Activated CD8-positive, alpha-beta memory T cell treated with anti-CD3 and anti-CD28 coated beads for 36 hours (primary cell): ENCODE results near the gene STX1B. TPM values are rescaled to one million over a fixed set of nuclear protein-coding genes. Genes with fewer than 3 reads are reported as not detected.

Experiments
- CTCF ChIA-PET: fragments of 350-600 bp; sonication (Branson Sonifier 250); formaldehyde crosslinking; loops from one replicate; lab custom pipeline; 2021; ENCODE audit warnings: antibody characterized with exemption; lab: Charles Lee
- POLR2A ChIA-PET: fragments of 350-600 bp; sonication (Branson Sonifier 250); formaldehyde crosslinking; loops from one replicate; lab custom pipeline; 2021; ENCODE audit warnings: antibody characterized with exemption; lab: Charles Lee
- total RNA-seq, 2 experiments: library from RNA; stranded (reverse); gene quantifications; one replicate each; pipeline ENCODE4 v1.2.3, GENCODE V29; 2021

Gene STX1B
- total RNA-seq, 2 experiments from 2014 or later, result 0.15 to 0.34 TPM

DNA sequence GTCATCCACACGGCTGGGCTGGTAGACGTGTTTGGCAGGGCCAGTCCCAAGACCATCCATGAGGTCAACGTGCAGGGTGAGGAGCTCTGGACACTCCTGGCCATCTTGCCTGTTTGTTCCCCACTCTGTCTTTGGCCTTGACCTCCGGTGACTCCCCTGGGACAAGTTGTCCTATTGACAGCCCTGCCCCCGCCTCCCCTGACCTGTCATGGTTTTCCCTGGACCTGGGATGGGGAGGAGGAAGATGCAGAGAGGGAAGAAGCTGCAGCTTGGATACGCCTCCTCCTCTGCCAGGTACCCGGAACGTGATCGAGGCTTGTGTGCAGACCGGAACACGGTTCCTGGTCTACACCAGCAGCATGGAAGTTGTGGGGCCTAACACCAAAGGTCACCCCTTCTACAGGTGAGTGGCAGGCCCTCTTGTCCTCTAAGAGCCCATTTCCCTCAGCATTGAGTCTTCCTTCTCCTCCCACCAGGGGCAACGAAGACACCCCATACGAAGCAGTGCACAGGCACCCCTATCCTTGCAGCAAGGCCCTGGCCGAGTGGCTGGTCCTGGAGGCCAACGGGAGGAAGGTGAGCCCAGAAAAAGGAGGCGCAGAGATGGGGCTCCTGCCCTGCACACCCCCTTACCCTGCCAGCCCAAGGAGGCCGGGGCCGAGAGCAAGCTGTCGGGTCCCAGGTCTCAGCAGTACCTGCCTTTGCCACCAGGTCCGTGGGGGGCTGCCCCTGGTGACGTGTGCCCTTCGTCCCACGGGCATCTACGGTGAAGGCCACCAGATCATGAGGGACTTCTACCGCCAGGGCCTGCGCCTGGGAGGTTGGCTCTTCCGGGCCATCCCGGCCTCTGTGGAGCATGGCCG lies 24.1 kb downstream of the STX1B start:
- ChIA-PET CTCF (interaction anchor here (0.9 to 2.7 kb wide), 11 partner anchors 11 to 457 kb away, joined by 3 to 12 read pairs (median 5); partner anchors contain the start of genes KAT8 and ZNF843), POLR2A (interaction anchor here (1.6 kb wide), 1 partner anchor 88 kb away, joined by 3 read pairs; the partner anchor contains the start of genes ZNF646 and ZNF668)

DNA sequence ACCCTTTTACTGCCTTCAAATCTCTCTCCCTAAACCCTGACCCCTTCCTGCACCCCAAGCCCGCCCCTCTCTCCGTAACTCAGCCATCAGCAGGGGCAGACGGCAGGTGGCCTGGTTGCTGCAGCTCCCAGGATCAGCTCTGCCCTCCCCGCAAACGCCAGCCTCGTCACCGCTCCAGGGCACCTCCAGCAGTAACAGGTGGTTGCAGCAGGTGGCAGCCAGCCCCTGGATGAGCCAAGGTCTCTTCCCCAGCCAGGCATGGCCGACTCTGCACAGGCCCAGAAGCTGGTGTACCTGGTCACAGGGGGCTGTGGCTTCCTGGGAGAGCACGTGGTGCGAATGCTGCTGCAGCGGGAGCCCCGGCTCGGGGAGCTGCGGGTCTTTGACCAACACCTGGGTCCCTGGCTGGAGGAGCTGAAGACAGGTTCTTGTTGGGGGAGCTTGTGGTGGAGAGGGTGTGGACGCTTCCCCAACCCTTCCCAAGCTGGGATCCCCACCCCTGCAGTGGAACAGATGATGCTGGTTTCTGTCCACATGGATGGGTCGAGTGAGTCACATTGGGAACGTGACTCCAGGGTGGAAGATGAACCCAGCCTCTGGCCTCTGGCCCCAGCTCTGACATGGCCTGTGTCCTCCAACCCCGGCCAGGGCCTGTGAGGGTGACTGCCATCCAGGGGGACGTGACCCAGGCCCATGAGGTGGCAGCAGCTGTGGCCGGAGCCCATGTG lies 24.9 kb downstream of the STX1B start:
- ChIA-PET POLR2A (interaction anchor here (1.5 to 1.6 kb wide), 2 partner anchors 89 to 109 kb away, joined by 3 read pairs; partner anchors contain the start of genes VKORC1, ZNF646 and ZNF668), CTCF (interaction anchor here (0.6 to 2.7 kb wide), 22 partner anchors 8 to 460 kb away, joined by 3 to 12 read pairs (median 4); partner anchors contain the start of genes KAT8, PRSS53, ZNF646 and ZNF668)

DNA sequence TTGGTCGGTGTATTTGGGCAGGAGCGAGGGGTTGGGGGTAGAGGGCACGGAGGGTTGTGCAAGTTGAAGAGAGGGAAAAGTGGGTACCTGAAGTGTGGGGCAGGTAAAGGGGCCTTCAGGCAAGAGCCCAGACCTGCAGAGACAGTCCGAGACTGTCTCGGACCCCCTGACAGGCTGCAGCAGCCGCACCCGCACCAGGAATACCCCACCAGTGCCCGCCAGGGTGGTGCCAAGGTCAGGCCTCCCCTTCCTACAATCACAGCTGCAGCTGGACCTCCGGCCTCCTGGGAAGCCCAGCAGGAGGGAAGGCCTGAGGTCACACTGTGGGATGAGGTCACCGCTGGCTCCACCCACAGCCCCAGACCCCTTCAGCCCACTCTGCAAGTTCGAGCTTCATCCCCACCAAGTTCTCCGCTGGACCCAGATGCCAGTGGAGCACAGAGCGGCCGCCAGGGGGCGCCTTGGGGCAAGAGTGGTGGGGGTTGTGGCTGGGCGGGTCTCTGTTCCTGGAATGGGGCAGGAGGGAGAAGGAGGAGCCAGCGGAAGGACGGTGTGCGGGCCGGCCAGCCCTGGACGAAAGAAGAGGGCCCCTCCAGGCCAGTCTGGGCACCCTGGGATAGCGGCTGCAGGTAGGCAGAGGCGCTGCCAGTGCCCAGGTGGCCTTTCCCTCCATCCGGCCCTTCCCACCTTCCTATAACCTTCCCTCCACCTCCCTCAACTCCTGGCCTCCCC lies 25.6 kb downstream of the STX1B start, which contains the start of gene HSD3B7:
HSD3B7 (plus strand) TSS at position 539 of the 732 bp plus-strand sequence. CDS start 452 bp downstream, outside the sequence.
- ChIA-PET POLR2A (interaction anchor here (1.5 to 1.6 kb wide), 2 partner anchors 90 to 109 kb away, joined by 3 read pairs; partner anchors contain the start of genes VKORC1, ZNF646 and ZNF668), CTCF (interaction anchor here (0.6 to 2.7 kb wide), 22 partner anchors 9 to 460 kb away, joined by 3 to 12 read pairs (median 4); partner anchors contain the start of genes KAT8, PRSS53, STX4 and ZNF646)

DNA sequence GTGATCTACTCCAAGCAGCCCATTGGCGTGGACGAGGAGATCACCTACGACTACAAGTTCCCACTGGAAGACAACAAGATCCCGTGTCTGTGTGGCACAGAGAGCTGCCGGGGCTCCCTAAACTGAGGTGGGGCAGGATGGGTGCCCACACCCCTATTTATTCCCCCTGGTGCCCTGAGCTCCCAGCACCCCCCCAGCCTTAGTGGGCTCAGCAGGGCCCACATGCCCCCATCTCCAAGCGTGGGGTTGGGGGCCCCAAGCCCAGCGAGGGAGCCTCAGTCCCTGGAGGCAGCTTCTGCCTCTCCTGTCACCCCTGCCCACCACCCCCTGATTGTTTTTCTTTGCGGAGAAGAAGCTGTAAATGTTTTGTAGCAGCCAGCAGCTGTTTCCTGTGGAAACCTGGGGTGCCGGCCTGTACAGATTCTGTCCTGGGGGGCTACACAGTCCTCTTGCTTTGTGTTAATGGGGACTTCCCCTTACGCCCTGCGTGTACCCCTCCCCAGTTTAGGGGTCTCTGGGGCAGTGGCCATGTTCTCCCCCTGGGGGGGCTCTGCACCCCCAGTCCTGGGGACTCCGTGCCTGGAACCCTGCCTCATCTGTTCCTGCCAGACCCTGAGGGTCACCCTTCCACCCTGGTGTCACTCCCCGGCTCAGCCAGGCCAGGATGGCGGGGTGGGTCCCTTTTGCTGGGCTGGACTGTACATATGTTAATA lies 26.4 kb downstream of the STX1B start:
- POLR2A ChIA-PET, result interaction anchor here (1.5 to 1.6 kb wide), 2 partner anchors 90 to 110 kb away, joined by 3 read pairs; partner anchors contain the start of genes VKORC1, ZNF646 and ZNF668
- CTCF ChIA-PET, result interaction anchor here (0.6 to 2.7 kb wide), 23 partner anchors 8 to 461 kb away, joined by 3 to 12 read pairs (median 4); partner anchors contain the start of genes KAT8, PRSS53, ZNF646 and ZNF668

DNA sequence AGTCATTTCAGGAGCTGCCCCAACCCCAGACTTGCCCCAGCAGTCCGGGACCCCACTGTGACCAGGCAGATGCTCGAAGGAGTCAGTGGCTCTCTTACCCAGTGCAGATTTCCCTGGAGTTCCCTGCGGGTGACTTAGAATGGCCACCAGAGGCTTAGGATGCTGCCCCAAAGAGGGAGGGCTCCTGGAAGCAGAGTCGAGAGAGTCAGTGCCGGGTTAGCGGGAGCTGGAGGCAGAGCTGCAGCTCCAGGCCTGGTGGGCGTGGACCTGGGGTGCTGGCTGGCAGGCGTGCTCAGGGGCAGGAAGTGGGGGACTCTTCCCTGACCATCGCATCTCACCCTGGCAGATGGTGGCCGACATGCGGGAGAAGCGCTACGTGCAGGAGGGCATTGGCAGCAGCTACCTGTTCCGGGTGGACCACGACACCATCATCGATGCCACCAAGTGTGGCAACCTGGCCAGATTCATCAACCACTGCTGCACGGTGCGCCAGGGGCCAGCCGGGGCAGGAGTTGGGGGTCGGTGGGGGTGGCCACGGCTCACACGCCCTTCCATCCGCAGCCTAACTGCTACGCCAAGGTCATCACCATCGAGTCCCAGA lies 27.0 kb downstream of the STX1B start:
- POLR2A ChIA-PET, result interaction anchor here (0.6 kb wide), 1 partner anchor 473 kb away, joined by 5 read pairs; no protein-coding TSS in a partner anchor
- CTCF ChIA-PET, result interaction anchor here (0.5 to 2.8 kb wide), 7 partner anchors 10 to 195 kb away, joined by 3 to 12 read pairs (median 3); no protein-coding TSS in a partner anchor

DNA sequence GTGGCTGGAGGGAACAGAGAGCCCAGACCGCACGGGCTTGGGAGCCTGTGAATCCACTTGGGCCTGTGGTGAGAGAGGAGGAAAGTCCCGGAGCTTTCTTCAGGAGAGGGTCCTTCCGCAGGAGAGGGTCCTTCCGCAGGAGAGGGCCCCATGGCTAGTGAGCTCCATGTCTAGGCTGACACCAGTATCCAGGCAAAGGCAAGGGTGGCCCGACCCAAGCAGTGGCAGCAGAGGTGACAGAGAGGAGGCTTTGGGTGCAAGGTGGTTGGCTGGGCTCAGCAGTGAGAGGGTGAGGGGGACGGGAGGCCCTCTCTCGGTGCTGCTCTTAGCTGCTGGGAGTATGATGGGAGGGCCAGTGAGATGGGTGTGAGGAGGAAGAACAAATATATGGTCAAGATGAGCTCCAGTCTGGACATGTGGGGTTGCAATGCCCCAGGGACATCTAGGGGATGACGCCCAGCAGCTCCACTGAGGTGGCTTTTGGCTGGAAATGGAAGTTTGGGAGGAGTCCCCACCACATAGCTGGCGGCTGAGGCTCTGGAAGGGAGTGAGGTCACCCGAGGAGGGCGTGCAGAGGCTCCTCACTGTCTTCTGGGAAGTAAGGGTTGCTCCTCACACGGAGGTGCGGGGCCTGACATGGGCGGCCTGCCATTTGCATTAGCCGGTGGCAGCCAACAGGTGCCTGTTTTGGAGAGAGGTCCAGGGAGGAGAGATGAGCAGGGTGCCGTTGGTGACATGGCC lies 27.7 kb downstream of the STX1B start:
- CTCF ChIA-PET, result interaction anchor here (0.5 to 2.8 kb wide), 3 partner anchors 10 to 194 kb away, joined by 3 to 6 read pairs (median 3); no protein-coding TSS in a partner anchor
- POLR2A ChIA-PET, result interaction anchor here (0.6 kb wide), 1 partner anchor 473 kb away, joined by 5 read pairs; no protein-coding TSS in a partner anchor

DNA sequence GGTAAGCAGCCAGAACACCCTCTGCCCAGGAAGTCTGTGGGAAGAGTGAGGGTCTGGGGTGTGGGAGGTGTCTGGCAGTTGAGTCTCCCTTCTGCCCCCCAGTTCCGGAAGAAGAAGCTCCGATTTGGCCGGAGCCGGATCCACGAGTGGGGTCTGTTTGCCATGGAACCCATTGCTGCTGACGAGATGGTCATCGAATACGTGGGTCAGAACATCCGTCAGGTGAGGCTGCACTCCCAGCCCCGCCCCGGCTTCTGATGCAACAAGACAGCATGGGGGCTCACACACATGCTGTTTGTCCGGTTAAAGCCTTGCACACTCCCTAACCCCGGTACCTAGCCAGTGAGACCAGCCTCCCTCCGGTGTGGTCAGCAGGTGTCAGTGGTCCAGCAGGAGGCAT lies 29.5 kb downstream of the STX1B start:
- ChIA-PET CTCF (interaction anchor here (2.8 kb wide), 1 partner anchor 161 kb away, joined by 6 read pairs; no protein-coding TSS in a partner anchor), POLR2A (no interaction called here)

DNA sequence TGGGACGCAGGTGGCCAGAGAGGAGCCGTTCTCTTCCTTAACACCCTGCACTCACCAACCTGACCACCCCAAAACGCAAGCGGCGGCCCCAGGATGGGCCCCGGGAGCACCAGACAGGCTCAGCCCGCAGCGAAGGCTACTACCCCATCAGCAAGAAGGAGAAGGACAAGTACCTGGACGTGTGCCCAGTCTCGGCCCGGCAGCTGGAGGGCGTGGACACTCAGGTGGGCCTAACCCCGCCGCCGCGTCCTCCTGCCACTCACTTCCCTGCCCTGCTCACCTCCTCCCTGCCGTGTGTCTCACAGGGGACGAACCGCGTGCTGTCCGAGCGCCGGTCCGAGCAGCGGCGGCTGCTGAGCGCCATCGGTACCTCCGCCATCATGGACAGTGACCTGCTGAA lies 30.0 kb downstream of the STX1B start:
- ChIA-PET CTCF (no interaction called here), POLR2A (no interaction called here)

DNA sequence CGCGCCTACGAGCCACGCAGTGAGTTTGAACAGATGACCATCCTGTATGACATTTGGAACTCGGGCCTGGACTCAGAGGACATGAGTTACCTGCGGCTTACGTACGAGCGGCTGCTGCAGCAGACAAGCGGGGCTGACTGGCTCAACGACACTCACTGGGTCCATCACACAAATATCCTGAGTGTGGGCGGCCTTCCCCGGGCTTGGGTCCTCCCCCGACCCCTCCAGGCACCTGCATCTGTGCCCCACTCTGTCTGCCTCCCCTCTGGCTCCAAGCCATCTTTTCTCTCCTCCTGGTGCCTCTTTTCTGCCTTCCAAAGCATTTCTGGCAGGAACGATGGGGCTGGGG lies 30.4 kb downstream of the STX1B start:
- ChIA-PET POLR2A (no interaction called here), CTCF (no interaction called here)

DNA sequence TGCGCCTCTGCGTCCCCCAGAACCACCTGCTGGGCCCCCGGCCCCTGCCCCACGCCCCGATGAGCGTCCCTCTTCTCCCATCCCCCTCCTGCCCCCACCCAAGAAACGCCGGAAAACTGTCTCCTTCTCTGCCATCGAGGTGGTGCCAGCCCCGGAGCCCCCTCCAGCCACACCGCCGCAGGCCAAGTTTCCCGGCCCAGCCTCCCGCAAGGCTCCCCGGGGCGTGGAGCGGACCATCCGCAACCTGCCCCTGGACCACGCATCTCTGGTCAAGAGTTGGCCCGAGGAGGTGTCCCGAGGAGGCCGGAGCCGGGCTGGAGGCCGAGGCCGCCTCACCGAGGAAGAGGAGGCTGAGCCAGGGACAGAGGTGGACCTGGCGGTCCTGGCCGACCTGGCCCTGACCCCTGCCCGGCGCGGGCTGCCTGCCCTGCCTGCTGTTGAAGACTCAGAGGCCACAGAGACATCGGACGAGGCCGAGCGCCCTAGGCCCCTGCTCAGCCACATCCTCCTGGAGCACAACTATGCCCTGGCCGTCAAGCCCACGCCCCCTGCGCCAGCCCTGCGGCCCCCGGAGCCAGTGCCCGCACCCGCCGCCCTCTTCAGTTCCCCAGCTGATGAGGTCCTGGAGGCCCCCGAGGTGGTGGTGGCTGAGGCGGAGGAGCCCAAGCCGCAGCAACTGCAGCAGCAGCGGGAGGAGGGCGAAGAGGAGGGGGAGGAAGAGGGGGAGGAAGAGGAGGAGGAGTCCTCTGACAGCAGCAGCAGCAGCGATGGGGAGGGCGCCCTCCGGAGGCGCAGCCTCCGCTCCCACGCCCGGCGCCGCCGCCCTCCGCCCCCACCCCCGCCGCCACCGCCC lies 31.0 kb downstream of the STX1B start:
- POLR2A ChIA-PET, result no interaction called here
- CTCF ChIA-PET, result no interaction called here

DNA sequence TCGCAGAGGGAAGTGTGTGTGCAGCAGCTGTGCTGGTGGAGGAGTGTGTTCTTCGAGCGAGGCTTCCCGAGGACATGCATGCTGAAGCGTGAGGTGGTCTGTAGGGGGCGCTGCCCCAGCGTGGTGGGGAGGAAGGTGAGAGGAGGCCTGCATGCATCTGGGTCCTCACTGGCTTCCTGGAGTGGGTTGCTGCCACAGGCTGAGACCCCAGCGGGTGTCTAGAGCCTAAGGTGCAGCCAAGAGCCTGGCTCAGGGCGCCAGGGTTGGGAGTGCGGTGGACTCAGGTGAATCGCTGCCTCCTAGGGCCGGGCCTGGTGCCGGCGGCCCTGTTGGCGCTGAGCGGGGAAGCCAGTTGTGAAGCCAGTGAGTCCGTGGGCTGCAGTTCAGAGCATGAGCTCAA lies 32.9 kb downstream of the STX1B start:
- POLR2A ChIA-PET, result no interaction called here
- CTCF ChIA-PET, result interaction anchor here (0.6 kb wide), 1 partner anchor 260 kb away, joined by 3 read pairs; no protein-coding TSS in a partner anchor

DNA sequence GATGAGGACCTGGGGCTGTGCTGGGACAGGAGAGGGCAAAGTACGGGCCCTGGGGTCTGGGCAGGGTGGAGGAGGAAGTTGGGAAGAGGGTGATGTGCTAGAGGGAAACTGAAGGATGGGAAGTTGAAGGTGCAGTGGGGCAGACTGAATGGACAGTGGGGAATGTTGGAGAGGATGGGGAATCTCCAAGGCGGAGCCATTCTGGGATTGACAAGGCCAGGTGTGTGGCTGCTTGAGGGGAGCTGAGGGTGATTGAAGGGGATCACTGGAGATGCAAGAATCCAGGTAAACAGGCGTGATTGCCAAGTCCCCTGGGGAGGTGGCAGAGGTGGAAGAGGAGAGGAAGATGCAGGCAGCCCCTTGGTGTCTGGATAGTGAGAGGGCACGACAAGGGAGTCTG lies 34.0 kb downstream of the STX1B start:
- CTCF ChIA-PET, result no interaction called here
- POLR2A ChIA-PET, result no interaction called here

DNA sequence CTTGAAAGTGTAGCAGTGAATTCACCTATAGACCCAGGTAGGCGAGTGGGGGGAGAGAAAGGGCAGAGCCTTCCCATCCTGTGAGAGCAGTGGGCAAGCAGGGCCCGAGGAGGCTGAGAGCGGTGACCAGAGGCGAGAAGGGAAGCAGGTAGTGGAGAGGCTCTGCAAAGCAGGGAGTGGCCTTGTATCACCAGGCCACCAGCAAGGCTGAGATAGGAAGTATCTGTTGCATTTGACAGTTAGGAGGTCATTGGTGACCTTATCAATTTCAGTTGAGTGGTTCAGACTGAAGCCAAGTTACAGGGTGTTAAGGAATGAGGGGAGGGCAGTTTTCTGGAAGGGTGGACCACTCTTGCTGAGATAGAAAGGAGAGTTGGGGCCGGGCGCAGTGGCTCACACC lies 36.1 kb downstream of the STX1B start:
- POLR2A ChIA-PET, result no interaction called here
- CTCF ChIA-PET, result interaction anchor here (0.9 kb wide), 1 partner anchor 12 kb away, joined by 5 read pairs; no protein-coding TSS in a partner anchor

DNA sequence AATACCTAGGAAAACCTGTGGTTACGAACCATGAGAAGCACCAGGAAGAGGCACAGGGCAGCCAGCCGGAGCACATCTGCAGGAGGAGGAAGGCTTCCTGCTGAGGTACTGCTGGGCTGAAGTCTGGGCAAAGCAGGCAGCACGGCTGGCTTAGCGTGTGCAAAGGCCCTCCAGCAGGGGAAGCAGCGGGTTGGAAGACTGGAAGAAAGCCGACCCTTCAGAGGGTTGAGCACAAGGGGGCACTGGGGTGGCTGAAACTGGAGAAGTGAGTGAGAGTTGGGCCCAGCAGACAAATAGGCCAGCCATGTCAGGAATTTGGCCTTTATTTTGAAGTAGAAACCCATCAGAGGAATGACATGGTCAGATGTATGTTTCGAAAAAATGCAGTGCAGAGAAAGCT lies 37.6 kb downstream of the STX1B start:
- ChIA-PET CTCF (interaction anchor here (0.9 to 2.4 kb wide), 4 partner anchors 10 to 31 kb away, joined by 3 to 5 read pairs (median 4); partner anchors contain the start of gene HSD3B7), POLR2A (no interaction called here)

DNA sequence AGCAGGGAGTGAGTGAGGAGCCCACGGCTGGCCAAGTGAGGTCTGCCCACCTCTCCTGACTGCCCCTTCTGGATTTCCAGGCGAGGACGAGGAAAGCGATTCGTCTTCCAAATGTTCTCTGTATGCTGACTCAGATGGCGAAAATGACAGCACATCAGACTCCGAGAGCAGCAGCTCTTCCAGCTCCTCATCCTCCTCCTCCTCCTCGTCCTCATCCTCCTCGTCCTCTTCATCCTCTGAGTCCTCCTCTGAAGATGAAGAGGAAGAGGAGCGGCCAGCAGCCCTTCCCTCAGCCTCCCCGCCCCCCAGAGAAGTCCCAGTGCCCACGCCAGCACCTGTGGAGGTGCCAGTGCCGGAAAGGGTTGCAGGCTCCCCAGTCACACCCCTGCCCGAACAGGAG lies 39.1 kb downstream of the STX1B start:
- ChIA-PET POLR2A (no interaction called here), CTCF (interaction anchor here (2.4 kb wide), 1 partner anchor 13 kb away, joined by 5 read pairs; the partner anchor contains the start of gene HSD3B7)
